CD4-positive, alpha-beta T cell treated with Interleukin-6 for 4 hours (primary cell): ENCODE data around the gene NUDT14.

Experiments used
- DNase-seq: peaks from one replicate; pipeline ENCODE4 v3.0.0-alpha.2; 2020; ENCODE audit warnings: mixed read lengths

The NUDT14 gene

GRCh38 chr14:105180592-105181548 is at the start of gene NUDT14:
TSS of gene NUDT14 (minus strand) at chr14:105181312. CDS start at chr14:105181209, 103 bp downstream.
- peak; percentile 87 for DNase-seq

GRCh38 chr14:105229099-105229655 is 48.1 kb upstream of the NUDT14 start:
- no peak for DNase-seq

- DNase-seq = no peak
These were observed 47.5 kb upstream of the NUDT14 start for GRCh38 chr14:105228562-105228961.

- DNase-seq = no peak
These were observed 46.2 kb upstream of the NUDT14 start for GRCh38 chr14:105227346-105227745.

GRCh38 chr14:105226198-105226597 is 45.1 kb upstream of the NUDT14 start:
- DNase-seq = no peak

- no peak for DNase-seq
These were observed 43.9 kb upstream of the NUDT14 start for GRCh38 chr14:105224845-105225570.

- no peak for DNase-seq
These were observed 42.8 kb upstream of the NUDT14 start for GRCh38 chr14:105223770-105224544.

GRCh38 chr14:105223260-105223659 is 42.1 kb upstream of the NUDT14 start:
- no peak for DNase-seq

- DNase-seq = no peak
These were observed 40.6 kb upstream of the NUDT14 start for GRCh38 chr14:105221598-105222178.

- DNase-seq = no peak
These were observed 39.8 kb upstream of the NUDT14 start for GRCh38 chr14:105220699-105221597.

- DNase-seq = no peak
These were observed 38.6 kb upstream of the NUDT14 start for GRCh38 chr14:105219753-105220152.

GRCh38 chr14:105219043-105219612 is 38.0 kb upstream of the NUDT14 start:
- DNase-seq = no peak

- DNase-seq = no peak
These were observed 37.5 kb upstream of the NUDT14 start for GRCh38 chr14:105218611-105219010.

GRCh38 chr14:105217774-105218173 is 36.7 kb upstream of the NUDT14 start:
- no peak for DNase-seq

GRCh38 chr14:105216490-105217247 is 35.6 kb upstream of the NUDT14 start:
- no peak for DNase-seq

- DNase-seq = no peak
These were observed 34.5 kb upstream of the NUDT14 start for GRCh38 chr14:105215602-105216001.

- no peak for DNase-seq
These were observed 33.3 kb upstream of the NUDT14 start for GRCh38 chr14:105214324-105214915.

- no peak for DNase-seq
These were observed 32.2 kb upstream of the NUDT14 start for GRCh38 chr14:105213361-105213760.

- no peak for DNase-seq
These were observed 31.6 kb upstream of the NUDT14 start for GRCh38 chr14:105212541-105213300.
